AG04449 (cell line): ENCODE results near the gene PSD.
A peak's percentile ranks its signal among the peaks of the same experiment; 100 is the strongest.

Experiments
- CTCF ChIA-PET: fragments of 350-600 bp; formaldehyde crosslinking; extraction: SDS; loops from one replicate; lab custom pipeline; 2021; ENCODE audit warnings: antibody characterized with exemption; lab: Yijun Ruan, JAX
- POLR2A ChIA-PET: fragments of 400-600, 350-600 bp; formaldehyde crosslinking; extraction: SDS; loops from one replicate; lab custom pipeline; 2020; ENCODE audit warnings: antibody characterized with exemption, inconsistent platforms; lab: Yijun Ruan, JAX
- DNase-seq: peaks from one replicate; pipeline ENCODE4 v3.0.0-alpha.2; 2010; ENCODE audit warnings: low read depth, low spot score
- H3K4me3 ChIP-seq: 2 replicates; pipeline ENCODE4 v1.5.1; 2011; ENCODE audit warnings: low read depth, mild to moderate bottlenecking, control low read depth, low read length
- TF ChIP-seq, protein P1 (sequence below): IDR thresholded peaks from one replicate; pipeline ENCODE4 v1.5.1; 2011; ENCODE audit warnings: mild to moderate bottlenecking, moderate library complexity, low read length, control low read depth, inconsistent platforms; ENCODE audit not compliant: insufficient read depth; ENCODE audit errors: missing control alignments

Gene PSD

DNA sequence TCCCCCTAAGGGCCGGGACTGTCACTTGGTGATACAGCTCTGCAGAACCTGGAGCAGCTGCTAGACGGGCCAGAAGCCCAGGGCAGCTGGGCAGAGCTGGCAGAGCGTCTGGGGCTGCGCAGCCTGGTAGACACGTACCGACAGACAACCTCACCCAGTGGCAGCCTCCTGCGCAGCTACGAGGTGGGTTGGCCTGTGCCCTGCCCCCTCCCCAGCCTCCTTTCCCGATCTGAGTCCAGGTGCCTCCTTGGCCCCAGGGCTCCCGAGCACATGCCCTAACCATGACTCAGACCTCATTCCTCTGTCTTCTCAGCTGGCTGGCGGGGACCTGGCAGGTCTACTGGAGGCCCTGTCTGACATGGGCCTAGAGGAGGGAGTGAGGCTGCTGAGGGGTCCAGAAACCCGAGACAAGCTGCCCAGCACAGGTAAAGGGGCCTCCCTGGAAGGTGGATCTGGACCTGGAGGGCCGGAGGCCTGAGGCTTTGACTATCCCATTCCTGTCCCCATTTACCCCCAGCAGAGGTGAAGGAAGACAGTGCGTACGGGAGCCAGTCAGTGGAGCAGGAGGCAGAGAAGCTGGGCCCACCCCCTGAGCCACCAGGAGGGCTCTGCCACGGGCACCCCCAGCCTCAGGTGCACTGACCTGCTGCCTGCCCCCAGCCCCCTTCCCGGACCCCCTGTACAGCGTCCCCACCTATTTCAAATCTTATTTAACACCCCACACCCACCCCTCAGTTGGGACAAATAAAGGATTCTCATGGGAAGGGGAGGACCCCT, 16.7 kb downstream of the PSD start:
- no peak for DNase-seq
- H3K4me3 ChIP-seq = no peak overlapping the region
- ChIA-PET CTCF (interaction anchor here (1.0 to 16.2 kb wide), 13 partner anchors 9 to 233 kb away, joined by 3 to 407 read pairs (median 10); partner anchors contain the start of genes ELOVL3, FBXL15 and PSD), POLR2A (interaction anchor here (0.7 kb wide), 1 partner anchor 172 kb away, joined by 3 read pairs; no protein-coding TSS in a partner anchor)
- TF ChIP-seq, protein P1, sequence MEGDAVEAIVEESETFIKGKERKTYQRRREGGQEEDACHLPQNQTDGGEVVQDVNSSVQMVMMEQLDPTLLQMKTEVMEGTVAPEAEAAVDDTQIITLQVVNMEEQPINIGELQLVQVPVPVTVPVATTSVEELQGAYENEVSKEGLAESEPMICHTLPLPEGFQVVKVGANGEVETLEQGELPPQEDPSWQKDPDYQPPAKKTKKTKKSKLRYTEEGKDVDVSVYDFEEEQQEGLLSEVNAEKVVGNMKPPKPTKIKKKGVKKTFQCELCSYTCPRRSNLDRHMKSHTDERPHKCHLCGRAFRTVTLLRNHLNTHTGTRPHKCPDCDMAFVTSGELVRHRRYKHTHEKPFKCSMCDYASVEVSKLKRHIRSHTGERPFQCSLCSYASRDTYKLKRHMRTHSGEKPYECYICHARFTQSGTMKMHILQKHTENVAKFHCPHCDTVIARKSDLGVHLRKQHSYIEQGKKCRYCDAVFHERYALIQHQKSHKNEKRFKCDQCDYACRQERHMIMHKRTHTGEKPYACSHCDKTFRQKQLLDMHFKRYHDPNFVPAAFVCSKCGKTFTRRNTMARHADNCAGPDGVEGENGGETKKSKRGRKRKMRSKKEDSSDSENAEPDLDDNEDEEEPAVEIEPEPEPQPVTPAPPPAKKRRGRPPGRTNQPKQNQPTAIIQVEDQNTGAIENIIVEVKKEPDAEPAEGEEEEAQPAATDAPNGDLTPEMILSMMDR = no peak

DNA sequence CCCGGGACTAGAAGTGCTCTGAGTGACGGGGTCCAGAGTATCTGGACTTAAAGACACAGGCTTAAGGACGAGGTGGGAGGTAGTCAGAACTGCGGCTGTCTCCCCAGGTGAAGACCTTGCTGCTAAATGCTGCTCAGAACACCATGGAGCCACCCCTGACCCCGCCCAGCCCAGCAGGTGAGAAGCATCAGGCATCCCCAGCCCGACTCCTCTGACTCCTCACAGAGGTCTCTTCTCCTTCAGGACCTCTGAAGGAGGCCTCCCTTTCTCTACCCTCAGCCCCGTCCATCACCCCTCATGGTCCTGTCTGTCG, 17.3 kb downstream of the PSD start:
- H3K4me3 ChIP-seq = no peak overlapping the region
- POLR2A ChIA-PET = interaction anchor here (0.7 kb wide), 1 partner anchor 172 kb away, joined by 3 read pairs; no protein-coding TSS in a partner anchor
- DNase-seq = no peak
- TF ChIP-seq, protein P1 = no peak
- CTCF ChIA-PET = interaction anchor here (1.2 to 16.2 kb wide), 10 partner anchors 11 to 243 kb away, joined by 3 to 407 read pairs (median 12); partner anchors contain the start of genes CUEDC2, ELOVL3 and PSD

DNA sequence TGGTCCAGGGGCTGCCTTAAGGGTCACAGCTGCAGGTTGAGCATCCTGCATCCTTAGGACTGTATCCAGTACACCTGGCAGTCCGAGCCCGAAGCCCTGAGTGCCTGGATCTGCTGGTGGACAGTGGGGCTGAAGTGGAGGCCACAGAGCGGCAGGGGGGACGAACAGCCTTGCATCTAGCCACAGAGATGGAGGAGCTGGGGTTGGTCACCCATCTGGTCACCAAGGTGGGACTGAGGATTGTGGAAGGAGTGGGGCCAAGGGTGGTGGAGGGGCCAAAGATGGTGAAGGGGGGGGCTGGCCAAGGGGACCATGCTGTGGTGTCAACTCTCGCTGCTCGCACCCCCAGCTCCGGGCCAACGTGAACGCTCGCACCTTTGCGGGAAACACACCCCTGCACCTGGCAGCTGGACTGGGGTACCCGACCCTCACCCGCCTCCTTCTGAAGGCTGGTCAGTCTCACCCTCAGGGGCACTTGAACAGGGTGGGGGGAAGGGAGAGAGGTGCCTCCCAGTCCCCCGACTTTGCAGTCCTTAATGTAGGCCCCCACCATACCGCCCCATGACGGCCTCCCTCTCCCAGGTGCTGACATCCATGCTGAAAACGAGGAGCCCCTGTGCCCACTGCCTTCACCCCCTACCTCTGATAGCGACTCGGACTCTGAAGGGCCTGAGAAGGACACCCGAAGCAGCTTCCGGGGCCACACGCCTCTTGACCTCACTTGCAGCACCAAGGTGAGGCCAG, 17.8 kb downstream of the PSD start:
- no peak overlapping the region for H3K4me3 ChIP-seq
- ChIA-PET CTCF (interaction anchor here (0.6 to 16.2 kb wide), 27 partner anchors 10 to 285 kb away, joined by 3 to 407 read pairs (median 6); partner anchors contain the start of genes C10orf95, CUEDC2, ELOVL3 and FBXL15), POLR2A (no interaction called here)
- DNase-seq = no peak
- TF ChIP-seq, protein P1 = no peak

DNA sequence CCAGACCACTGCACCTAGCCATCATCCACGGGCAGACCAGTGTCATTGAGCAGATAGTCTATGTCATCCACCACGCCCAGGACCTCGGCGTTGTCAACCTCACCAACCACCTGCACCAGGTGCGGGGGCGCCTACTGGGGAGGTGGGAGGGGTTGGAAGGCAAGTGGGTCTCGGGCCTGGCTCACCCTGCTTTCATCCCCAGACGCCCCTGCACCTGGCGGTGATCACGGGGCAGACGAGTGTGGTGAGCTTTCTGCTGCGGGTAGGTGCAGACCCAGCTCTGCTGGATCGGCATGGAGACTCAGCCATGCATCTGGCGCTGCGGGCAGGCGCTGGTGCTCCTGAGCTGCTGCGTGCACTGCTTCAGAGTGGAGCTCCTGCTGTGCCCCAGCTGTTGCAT, 18.5 kb downstream of the PSD start:
- no peak overlapping the region for H3K4me3 ChIP-seq
- DNase-seq = no peak
- POLR2A ChIA-PET = interaction anchor here (0.5 to 1.1 kb wide), 2 partner anchors 32 to 230 kb away, joined by 4 to 5 read pairs; partner anchors contain the start of gene CUEDC2
- CTCF ChIA-PET = interaction anchor here (0.6 to 16.2 kb wide), 40 partner anchors 10 to 285 kb away, joined by 3 to 407 read pairs (median 5); partner anchors contain the start of genes C10orf95, CUEDC2, ELOVL3 and FBXL15
- TF ChIP-seq, protein P1 = no peak

DNA sequence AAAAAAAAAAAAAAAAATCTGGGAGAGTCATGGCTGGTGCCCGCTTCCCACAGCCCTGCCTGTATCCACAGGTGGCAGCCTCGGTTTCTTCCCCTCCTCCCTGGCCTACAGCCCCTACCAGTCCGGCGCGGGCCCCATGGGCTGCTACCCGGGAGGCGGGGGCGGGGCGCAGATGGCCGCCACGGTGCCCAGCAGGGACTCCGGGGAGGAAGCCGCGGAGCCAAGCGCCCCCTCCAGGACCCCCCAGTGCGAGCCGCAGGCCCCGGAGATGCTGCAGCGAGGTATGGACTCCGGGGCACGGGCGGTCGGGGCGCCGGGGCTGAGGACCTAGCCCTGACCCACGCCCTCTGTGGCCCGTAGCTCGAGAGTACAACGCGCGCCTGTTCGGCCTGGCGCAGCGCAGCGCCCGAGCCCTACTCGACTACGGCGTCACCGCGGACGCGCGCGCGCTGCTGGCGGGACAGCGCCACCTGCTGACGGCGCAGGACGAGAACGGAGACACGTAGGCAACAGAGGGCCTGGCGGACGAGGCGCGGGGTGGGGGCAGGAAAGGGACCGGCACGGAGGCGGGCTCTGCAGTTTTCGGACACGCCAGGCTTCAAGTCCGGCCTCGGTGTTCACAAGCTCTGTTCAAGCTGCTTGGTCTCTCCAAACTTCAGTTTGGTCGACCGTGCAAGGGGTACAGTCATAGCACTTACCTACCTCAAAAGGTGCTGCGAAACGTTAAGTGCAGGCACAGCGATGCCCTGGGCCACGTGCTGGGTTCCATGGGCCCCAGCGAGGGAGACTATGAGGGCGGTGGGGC, 19.2 kb downstream of the PSD start:
- TF ChIP-seq, protein P1 = peak; percentile 97
- ChIA-PET CTCF (interaction anchor here (0.5 to 16.2 kb wide), 49 partner anchors 8 to 284 kb away, joined by 3 to 407 read pairs (median 4); partner anchors contain the start of genes C10orf95, CUEDC2, ELOVL3 and FBXL15), POLR2A (interaction anchor here (0.5 to 1.1 kb wide), 3 partner anchors 18 to 230 kb away, joined by 4 to 5 read pairs (median 4); partner anchors contain the start of gene CUEDC2)
- no peak for DNase-seq
- peak overlapping the region; percentile 59 for H3K4me3 ChIP-seq
